ENCODE data around the gene ARPIN.
"Not testable (repeated sequence)": the region's sequence is repeated elsewhere in the genome, so short reads cannot be mapped to it uniquely, and the experiment has no call there.

ARPIN gene

DNA sequence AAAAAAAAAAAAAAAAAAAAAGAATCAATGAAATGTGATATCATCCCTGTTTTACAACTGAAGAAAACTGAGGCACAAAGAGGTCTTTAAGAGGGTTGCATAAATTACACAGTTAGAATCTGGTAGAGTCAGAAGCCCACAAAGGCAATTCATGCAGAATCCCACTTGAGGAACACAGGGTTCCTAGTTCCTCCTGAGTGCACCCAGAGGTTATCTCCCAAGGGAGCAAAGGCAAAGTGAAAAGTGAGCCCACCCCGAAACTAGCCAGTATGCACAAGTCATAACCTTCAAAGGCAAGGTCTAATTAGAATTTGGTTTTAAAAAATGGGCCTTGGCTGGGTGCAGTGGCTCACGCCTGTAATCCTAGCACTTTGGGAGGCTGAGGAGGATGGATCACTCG, 56.8 kb downstream of the ARPIN start:
- no peaks in the 10 kb centered on the region for H3K9me2 ChIP-seq (replicated peaks; ENCODE audit: insufficient read depth, low read length)
- no peaks in the 10 kb centered on the region for H3K36me3 ChIP-seq (ENCODE audit: low read length)
- no peaks in the 10 kb centered on the region for H3K27me3 ChIP-seq (ENCODE audit: low read length)
- H3K4me3 ChIP-seq (ENCODE audit: insufficient read depth, low read length, poor library complexity, severe bottlenecking): no peak overlapping the region
- H3K27ac ChIP-seq (ENCODE audit: low read depth, low read length): no peak overlapping the region
- no peaks in the 10 kb centered on the region for H3F3A ChIP-seq (ENCODE audit: insufficient read depth)
- H3K79me2 ChIP-seq (ENCODE audit: insufficient read depth, low read length): no peaks in the 10 kb centered on the region
- H4K20me1 ChIP-seq (ENCODE audit: low read depth, low read length): no peaks in the 10 kb centered on the region
- no peak for TF ChIP-seq EZH2phosphoT487 (conservative IDR thresholded peaks at IDR 0.05; ENCODE audit: low read length)
- H3K9ac ChIP-seq (ENCODE audit: low read length): no peak overlapping the region
- H2AFZ ChIP-seq (ENCODE audit: low read depth, low read length, severe bottlenecking): no peak overlapping the region
- no peaks in the 10 kb centered on the region for H3K9me3 ChIP-seq (ENCODE audit: insufficient read depth, low read length)
- H3K4me2 ChIP-seq (ENCODE audit: low read depth, low read length, poor library complexity, severe bottlenecking): no peak overlapping the region

DNA sequence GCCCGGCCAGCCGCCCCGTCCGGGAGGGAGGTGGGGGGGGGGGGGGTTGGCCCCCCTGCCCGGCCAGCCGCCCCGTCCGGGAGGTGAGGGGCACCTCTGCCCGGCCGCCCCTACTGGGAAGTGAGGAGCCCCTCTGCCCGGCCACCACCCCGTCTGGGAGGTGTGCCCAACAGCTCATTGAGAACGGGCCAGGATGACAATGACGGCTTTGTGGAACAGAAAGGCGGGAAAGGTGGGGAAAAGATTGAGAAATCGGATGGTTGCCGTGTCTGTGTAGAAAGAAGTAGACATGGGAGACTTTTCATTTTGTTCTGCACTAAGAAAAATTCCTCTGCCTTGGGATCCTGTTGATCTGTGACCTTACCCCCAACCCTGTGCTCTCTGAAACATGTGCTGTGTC, 57.9 kb downstream of the ARPIN start:
- H3K27ac ChIP-seq (ENCODE audit: low read depth, low read length); H2AFZ ChIP-seq (ENCODE audit: low read depth, low read length, severe bottlenecking); H3K4me2 ChIP-seq (ENCODE audit: low read depth, low read length, poor library complexity, severe bottlenecking); H3K36me3 ChIP-seq (ENCODE audit: low read length); H4K20me1 ChIP-seq (ENCODE audit: low read depth, low read length); H3K9me3 ChIP-seq (ENCODE audit: insufficient read depth, low read length); H3F3A ChIP-seq (ENCODE audit: insufficient read depth); H3K4me3 ChIP-seq (ENCODE audit: insufficient read depth, low read length, poor library complexity, severe bottlenecking); H3K27me3 ChIP-seq (ENCODE audit: low read length); H3K9me2 ChIP-seq (replicated peaks; ENCODE audit: insufficient read depth, low read length); H3K79me2 ChIP-seq (ENCODE audit: insufficient read depth, low read length); H3K9ac ChIP-seq (ENCODE audit: low read length): not testable (repeated sequence)

DNA sequence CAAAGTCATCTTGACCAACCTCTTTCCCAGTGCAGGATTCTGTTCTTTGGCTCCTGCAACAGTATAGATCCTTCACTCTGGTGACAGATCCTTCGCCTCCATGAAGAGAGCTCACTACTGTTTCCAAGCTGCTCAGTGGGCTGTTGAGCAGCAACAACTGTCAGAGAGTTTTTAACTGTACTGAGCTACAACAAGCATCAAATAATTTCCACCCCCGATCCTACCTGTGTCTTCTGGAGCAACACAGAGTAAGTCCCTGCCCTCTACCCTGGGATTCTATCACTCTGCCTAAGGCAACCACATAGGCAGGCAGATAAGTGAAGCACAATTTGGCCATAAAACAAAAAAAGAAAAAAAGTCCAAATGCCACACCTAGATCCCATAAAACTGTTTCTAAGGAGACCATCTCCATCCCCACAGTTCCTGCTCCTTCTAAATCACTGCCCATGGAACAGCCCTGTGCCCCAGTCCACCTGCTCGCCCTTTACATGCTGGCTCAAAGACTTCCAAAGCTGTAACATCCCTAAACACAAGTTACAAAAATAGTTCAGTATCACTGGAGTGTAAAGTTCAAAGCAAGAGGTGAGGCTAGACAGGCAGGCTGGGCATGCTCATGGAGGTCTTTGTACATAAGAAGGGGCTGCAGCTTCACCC, 60.3 kb downstream of the ARPIN start:
- Histone ChIP-seq H3K27me3 (ENCODE audit: low read length) (no peaks in the 10 kb centered on the region), H3K9me3 (ENCODE audit: insufficient read depth, low read length) (no peaks in the 10 kb centered on the region), H3F3A (ENCODE audit: insufficient read depth) (no peaks in the 10 kb centered on the region; the same call in 1 of the 2 replicates), H3K9me2 (replicated peaks; ENCODE audit: insufficient read depth, low read length) (no peaks in the 10 kb centered on the region), H3K36me3 (ENCODE audit: low read length) (0 out of 2 replicates have a peak, but pooled peaks cover 3% of the 10 kb centered on the region), H3K4me3 (ENCODE audit: insufficient read depth, low read length, poor library complexity, severe bottlenecking) (no peak overlapping the region), H4K20me1 (ENCODE audit: low read depth, low read length) (no peaks in the 10 kb centered on the region), H3K79me2 (ENCODE audit: insufficient read depth, low read length) (no peaks in the 10 kb centered on the region), H3K4me2 (ENCODE audit: low read depth, low read length, poor library complexity, severe bottlenecking) (no peak overlapping the region), H2AFZ (ENCODE audit: low read depth, low read length, severe bottlenecking) (no peak overlapping the region), H3K27ac (ENCODE audit: low read depth, low read length) (no peak overlapping the region), H3K9ac (ENCODE audit: low read length) (no peak overlapping the region)
- no peak for TF ChIP-seq EZH2phosphoT487 (conservative IDR thresholded peaks at IDR 0.05; ENCODE audit: low read length)
- TF ChIP-seq, protein P1, sequence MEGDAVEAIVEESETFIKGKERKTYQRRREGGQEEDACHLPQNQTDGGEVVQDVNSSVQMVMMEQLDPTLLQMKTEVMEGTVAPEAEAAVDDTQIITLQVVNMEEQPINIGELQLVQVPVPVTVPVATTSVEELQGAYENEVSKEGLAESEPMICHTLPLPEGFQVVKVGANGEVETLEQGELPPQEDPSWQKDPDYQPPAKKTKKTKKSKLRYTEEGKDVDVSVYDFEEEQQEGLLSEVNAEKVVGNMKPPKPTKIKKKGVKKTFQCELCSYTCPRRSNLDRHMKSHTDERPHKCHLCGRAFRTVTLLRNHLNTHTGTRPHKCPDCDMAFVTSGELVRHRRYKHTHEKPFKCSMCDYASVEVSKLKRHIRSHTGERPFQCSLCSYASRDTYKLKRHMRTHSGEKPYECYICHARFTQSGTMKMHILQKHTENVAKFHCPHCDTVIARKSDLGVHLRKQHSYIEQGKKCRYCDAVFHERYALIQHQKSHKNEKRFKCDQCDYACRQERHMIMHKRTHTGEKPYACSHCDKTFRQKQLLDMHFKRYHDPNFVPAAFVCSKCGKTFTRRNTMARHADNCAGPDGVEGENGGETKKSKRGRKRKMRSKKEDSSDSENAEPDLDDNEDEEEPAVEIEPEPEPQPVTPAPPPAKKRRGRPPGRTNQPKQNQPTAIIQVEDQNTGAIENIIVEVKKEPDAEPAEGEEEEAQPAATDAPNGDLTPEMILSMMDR (IDR thresholded peaks at IDR 0.05; ENCODE audit: insufficient read depth, low read length, poor library complexity, severe bottlenecking): no peak

DNA sequence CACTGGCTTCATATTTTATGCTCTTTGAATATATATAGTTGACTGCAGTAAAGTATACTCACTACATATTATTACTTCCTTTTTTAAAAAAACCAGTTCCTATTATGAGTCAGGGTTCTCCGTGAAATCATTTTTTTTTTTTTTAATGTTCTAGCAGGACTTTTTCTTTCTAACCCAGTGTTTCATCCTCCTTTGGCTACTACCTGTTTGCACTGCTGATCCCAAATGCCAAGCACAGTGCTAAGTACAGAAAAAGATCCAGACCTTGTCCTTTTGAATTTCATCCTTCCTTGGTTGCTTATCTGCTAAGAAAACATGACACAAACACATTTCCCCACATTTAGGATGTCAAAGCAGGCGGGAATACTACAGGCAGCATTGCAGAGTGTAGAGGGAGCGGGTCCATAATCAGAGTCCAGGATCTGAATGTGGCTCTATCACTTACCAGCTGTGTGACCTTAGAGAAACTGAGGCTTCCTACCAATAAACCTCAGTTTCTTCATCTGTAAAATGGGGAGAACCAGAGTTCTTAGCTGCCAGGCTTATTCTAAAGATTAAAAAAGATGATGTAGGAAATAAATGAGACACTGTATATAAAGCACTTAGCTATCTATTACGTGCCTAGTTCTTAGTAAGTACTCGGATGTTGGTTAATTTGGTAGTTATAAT, 60.9 kb downstream of the ARPIN start:
- H4K20me1 ChIP-seq (ENCODE audit: low read depth, low read length): no peaks in the 10 kb centered on the region

More for the DNA sequence above, 60.9 kb downstream of the ARPIN start:
- Histone ChIP-seq H3K36me3 (ENCODE audit: low read length) (0 out of 2 replicates have a peak, but pooled peaks cover 3% of the 10 kb centered on the region), H3K27me3 (ENCODE audit: low read length) (no peaks in the 10 kb centered on the region), H3K9ac (ENCODE audit: low read length) (no peak overlapping the region), H2AFZ (ENCODE audit: low read depth, low read length, severe bottlenecking) (no peak overlapping the region), H3K4me2 (ENCODE audit: low read depth, low read length, poor library complexity, severe bottlenecking) (no peak overlapping the region), H3K9me3 (ENCODE audit: insufficient read depth, low read length) (no peaks in the 10 kb centered on the region), H3K9me2 (replicated peaks; ENCODE audit: insufficient read depth, low read length) (no peaks in the 10 kb centered on the region), H3K79me2 (ENCODE audit: insufficient read depth, low read length) (no peaks in the 10 kb centered on the region), H3F3A (ENCODE audit: insufficient read depth) (no peaks in the 10 kb centered on the region; the same call in 1 of the 2 replicates), H3K4me3 (ENCODE audit: insufficient read depth, low read length, poor library complexity, severe bottlenecking) (no peak overlapping the region), H3K27ac (ENCODE audit: low read depth, low read length) (no peak overlapping the region)
- no peak for TF ChIP-seq EZH2phosphoT487 (conservative IDR thresholded peaks at IDR 0.05; ENCODE audit: low read length)
- TF ChIP-seq, protein P1 (IDR thresholded peaks at IDR 0.05; ENCODE audit: insufficient read depth, low read length, poor library complexity, severe bottlenecking): no peak

All from SU-DHL-6 (cell line).